HepG2 (cell line): ENCODE results near the gene INHBC. TPM values are rescaled to one million over a fixed set of nuclear protein-coding genes. Genes with fewer than 3 reads are reported as not detected.

Experiments used
- ADNP ChIP-seq: sonication (generic); formaldehyde crosslinking; IDR thresholded peaks from 2 replicates; pipeline ENCODE4 v1.4.0; 2020; ENCODE audit warnings: missing genetic modification reagents
- ARID5B ChIP-seq: IDR thresholded peaks from 2 replicates; pipeline ENCODE4 v1.4.0; 2020; ENCODE audit warnings: mild to moderate bottlenecking, missing genetic modification reagents
- CEBPG ChIP-seq: IDR thresholded peaks from 2 replicates; pipeline ENCODE4 v1.6.1; 2016
- FOXO1 ChIP-seq: sonication (generic); formaldehyde crosslinking; IDR thresholded peaks from 2 replicates; pipeline ENCODE4 v1.4.0; 2020; ENCODE audit warnings: missing genetic modification reagents
- ISX ChIP-seq: sonication (generic); formaldehyde crosslinking; conservative IDR thresholded peaks from 2 replicates; pipeline ENCODE4 v1.5.0; 2020; ENCODE audit warnings: missing genetic modification reagents
- KLF15 ChIP-seq: sonication (generic); formaldehyde crosslinking; IDR thresholded peaks from 2 replicates; pipeline ENCODE4 v1.8.1; 2023; ENCODE audit warnings: borderline replicate concordance, mild to moderate bottlenecking, inconsistent platforms, missing genetic modification reagents, mixed read lengths
- MATR3 ChIP-seq: sonication (generic); formaldehyde crosslinking; IDR thresholded peaks from 2 replicates; pipeline ENCODE4 v1.4.0; 2020; ENCODE audit warnings: missing genetic modification reagents
- NCOA1 ChIP-seq: sonication (generic); formaldehyde crosslinking; IDR thresholded peaks from 2 replicates; pipeline ENCODE4 v1.9.0; 2021; ENCODE audit warnings: missing genetic modification reagents
- NCOA5 ChIP-seq: sonication (generic); formaldehyde crosslinking; IDR thresholded peaks from 2 replicates; pipeline ENCODE4 v1.4.0; 2020; ENCODE audit warnings: missing genetic modification reagents
- NRL ChIP-seq: sonication (generic); formaldehyde crosslinking; IDR thresholded peaks from 2 replicates; pipeline ENCODE4 v1.5.0; 2020; ENCODE audit warnings: missing genetic modification reagents, mild to moderate bottlenecking, moderate library complexity, borderline replicate concordance
- TAF15 ChIP-seq: fragments of 200-400 bp; formaldehyde crosslinking; IDR thresholded peaks from one replicate; pipeline ENCODE4 v1.6.1; 2018; ENCODE audit warnings: mild to moderate bottlenecking, low read depth, low read length; ENCODE audit not compliant: poor library complexity, severe bottlenecking
- TARDBP ChIP-seq: sonication (generic); formaldehyde crosslinking; IDR thresholded peaks from 2 replicates; pipeline ENCODE4 v1.8.0; 2022; ENCODE audit warnings: mild to moderate bottlenecking, missing genetic modification reagents
- ZNF136 ChIP-seq: sonication (generic); formaldehyde crosslinking; IDR thresholded peaks from 2 replicates; pipeline ENCODE4 v1.8.1; 2022; ENCODE audit warnings: low read depth, mild to moderate bottlenecking, moderate library complexity, missing genetic modification reagents
- ZNF205 ChIP-seq: IDR thresholded peaks from 2 replicates; pipeline ENCODE4 v1.6.1; 2018; ENCODE audit warnings: missing biosample characterization, missing genetic modification reagents
- ZNF30 ChIP-seq: sonication (generic); formaldehyde crosslinking; IDR thresholded peaks from 2 replicates; pipeline ENCODE4 v1.5.0; 2020; ENCODE audit warnings: mild to moderate bottlenecking, missing genetic modification reagents
- ZNF350 ChIP-seq: sonication (generic); formaldehyde crosslinking; IDR thresholded peaks from 2 replicates; pipeline ENCODE4 v1.4.0; 2020; ENCODE audit warnings: mild to moderate bottlenecking, low read depth, missing genetic modification reagents, borderline replicate concordance
- ZNF619 ChIP-seq: sonication (generic); formaldehyde crosslinking; IDR thresholded peaks from 2 replicates; pipeline ENCODE4 v1.4.0; 2020; ENCODE audit warnings: mild to moderate bottlenecking, missing genetic modification reagents
- ZNF780A ChIP-seq: sonication (generic); formaldehyde crosslinking; IDR thresholded peaks from 2 replicates; pipeline ENCODE4 v1.8.0; 2022; ENCODE audit warnings: mild to moderate bottlenecking, missing genetic modification reagents, moderate library complexity
- ZNF883 ChIP-seq: sonication (generic); formaldehyde crosslinking; IDR thresholded peaks from 2 replicates; pipeline ENCODE4 v1.5.1; 2020; ENCODE audit warnings: mild to moderate bottlenecking, missing genetic modification reagents; ENCODE audit errors: not compliant biosample characterization
- polyA plus RNA-seq, 8 experiments: library from polyadenylated mRNA; depleted of rRNA in 3 of 8; stranded (reverse) in 7 of 8; unstranded in 1 of 8; fragments of >200 nt; fragmentation: Illumina TruSeq in 4 of 8; extraction: Trizol in 4 of 8; gene quantifications; 2 replicates each; pipeline versions ENCODE4 v1.2.1 to v1.2.3, GENCODE V29; 2011 to 2016; ENCODE audit warnings: low read depth in 4 of 8, missing spikeins in 1 of 8, mixed read lengths in 1 of 8; ENCODE audit not compliant: insufficient read depth in 1 of 8
- total RNA-seq, 5 experiments: library from RNA; depleted of rRNA; stranded (reverse); fragments of >200 nt; fragmentation: Illumina TruSeq; extraction: Trizol; gene quantifications; 2 replicates each; pipeline ENCODE4 v1.2.3, GENCODE V29; 2016; ENCODE audit warnings: low read depth in 1 of 5
- TF ChIP-seq, protein P1 (sequence below): sonication (generic); formaldehyde crosslinking; conservative IDR thresholded peaks from 2 replicates; pipeline ENCODE4 v1.8.0; 2022; ENCODE audit warnings: missing genetic modification reagents
- TF ChIP-seq, protein P2 (sequence below): sonication (generic); formaldehyde crosslinking; conservative IDR thresholded peaks from 2 replicates; pipeline ENCODE4 v1.4.0; 2020; ENCODE audit warnings: missing genetic modification reagents
- TF ChIP-seq, protein P3 (sequence below): sonication (generic); formaldehyde crosslinking; IDR thresholded peaks from 2 replicates; pipeline ENCODE4 v1.8.0; 2022; ENCODE audit warnings: missing genetic modification reagents, mild to moderate bottlenecking, inconsistent platforms, borderline replicate concordance
- TF ChIP-seq, protein P4 (sequence below): IDR thresholded peaks from 2 replicates; pipeline ENCODE4 v1.6.1; 2016

The INHBC gene
- total and polyA plus RNA-seq, 2 of the 13 experiments (the other 11 are each of a cell fraction or from before 2014, with no cell fraction given): 1.8 to 13.8 TPM

- no peak for TF ChIP-seq ADNP (CRISPR knock-in tag)
- TF ChIP-seq ARID5B (CRISPR knock-in tag): no peak
- no peak for TF ChIP-seq ZNF350 (CRISPR knock-in tag)
- no peak for TF ChIP-seq ZNF883 (CRISPR knock-in tag)
- TF ChIP-seq ZNF30 (CRISPR knock-in tag): no peak
- no peak for TF ChIP-seq NRL (CRISPR knock-in tag)
- TF ChIP-seq, protein P1, sequence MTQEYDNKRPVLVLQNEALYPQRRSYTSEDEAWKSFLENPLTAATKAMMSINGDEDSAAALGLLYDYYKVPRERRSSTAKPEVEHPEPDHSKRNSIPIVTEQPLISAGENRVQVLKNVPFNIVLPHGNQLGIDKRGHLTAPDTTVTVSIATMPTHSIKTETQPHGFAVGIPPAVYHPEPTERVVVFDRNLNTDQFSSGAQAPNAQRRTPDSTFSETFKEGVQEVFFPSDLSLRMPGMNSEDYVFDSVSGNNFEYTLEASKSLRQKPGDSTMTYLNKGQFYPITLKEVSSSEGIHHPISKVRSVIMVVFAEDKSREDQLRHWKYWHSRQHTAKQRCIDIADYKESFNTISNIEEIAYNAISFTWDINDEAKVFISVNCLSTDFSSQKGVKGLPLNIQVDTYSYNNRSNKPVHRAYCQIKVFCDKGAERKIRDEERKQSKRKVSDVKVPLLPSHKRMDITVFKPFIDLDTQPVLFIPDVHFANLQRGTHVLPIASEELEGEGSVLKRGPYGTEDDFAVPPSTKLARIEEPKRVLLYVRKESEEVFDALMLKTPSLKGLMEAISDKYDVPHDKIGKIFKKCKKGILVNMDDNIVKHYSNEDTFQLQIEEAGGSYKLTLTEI (CRISPR knock-in tag): no peak
- TF ChIP-seq ZNF205 (CRISPR knock-in tag): no peak
- TF ChIP-seq, protein P2, sequence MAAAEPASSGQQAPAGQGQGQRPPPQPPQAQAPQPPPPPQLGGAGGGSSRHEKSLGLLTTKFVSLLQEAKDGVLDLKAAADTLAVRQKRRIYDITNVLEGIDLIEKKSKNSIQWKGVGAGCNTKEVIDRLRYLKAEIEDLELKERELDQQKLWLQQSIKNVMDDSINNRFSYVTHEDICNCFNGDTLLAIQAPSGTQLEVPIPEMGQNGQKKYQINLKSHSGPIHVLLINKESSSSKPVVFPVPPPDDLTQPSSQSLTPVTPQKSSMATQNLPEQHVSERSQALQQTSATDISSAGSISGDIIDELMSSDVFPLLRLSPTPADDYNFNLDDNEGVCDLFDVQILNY: no peak
- TF ChIP-seq ISX (CRISPR knock-in tag): no peak
- no peak for TF ChIP-seq FOXO1 (CRISPR knock-in tag)
- TF ChIP-seq, protein P3, sequence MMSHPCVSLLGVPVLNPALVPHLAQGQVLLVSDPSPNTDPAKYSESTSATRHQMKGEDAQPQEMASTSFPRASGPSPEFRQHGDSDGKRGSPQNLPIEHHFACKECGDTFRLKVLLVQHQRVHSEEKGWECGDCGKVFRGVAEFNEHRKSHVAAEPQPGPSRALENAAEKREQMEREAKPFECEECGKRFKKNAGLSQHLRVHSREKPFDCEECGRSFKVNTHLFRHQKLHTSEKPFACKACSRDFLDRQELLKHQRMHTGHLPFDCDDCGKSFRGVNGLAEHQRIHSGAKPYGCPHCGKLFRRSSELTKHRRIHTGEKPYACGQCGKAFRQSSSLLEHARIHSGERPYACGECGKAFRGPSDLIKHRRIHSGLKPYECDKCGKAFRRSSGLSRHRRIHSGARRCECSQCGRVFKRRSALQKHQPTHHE: no peak
- TF ChIP-seq TARDBP (CRISPR knock-in tag): no peak
- TF ChIP-seq ZNF780A (CRISPR knock-in tag): no peak
- TF ChIP-seq NCOA1: no peak
- no peak for TF ChIP-seq ZNF136 (CRISPR knock-in tag)
- no peak for TF ChIP-seq TAF15
- TF ChIP-seq, protein P4, sequence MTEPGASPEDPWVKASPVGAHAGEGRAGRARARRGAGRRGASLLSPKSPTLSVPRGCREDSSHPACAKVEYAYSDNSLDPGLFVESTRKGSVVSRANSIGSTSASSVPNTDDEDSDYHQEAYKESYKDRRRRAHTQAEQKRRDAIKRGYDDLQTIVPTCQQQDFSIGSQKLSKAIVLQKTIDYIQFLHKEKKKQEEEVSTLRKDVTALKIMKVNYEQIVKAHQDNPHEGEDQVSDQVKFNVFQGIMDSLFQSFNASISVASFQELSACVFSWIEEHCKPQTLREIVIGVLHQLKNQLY (CRISPR knock-in tag): no peak
- TF ChIP-seq CEBPG (CRISPR knock-in tag): no peak
- TF ChIP-seq NCOA5 (CRISPR knock-in tag): no peak
- no peak for TF ChIP-seq MATR3
- TF ChIP-seq ZNF619 (CRISPR knock-in tag): 0 out of 2 replicates have a peak, but pooled peaks have one; percentile 19
- TF ChIP-seq KLF15 (CRISPR knock-in tag): no peak
These were observed 21.0 kb downstream of the INHBC start (continued) for GRCh38 chr12:57455374-57456144.
